ENCODE results near the gene TRIM64. TPM values are rescaled to one million over a fixed set of nuclear protein-coding genes. Genes with fewer than 3 reads are reported as not detected.
"Not testable (repeated sequence)": the region's sequence is repeated elsewhere in the genome, so short reads cannot be mapped to it uniquely, and the experiment has no call there.

TRIM64 gene, protein sequence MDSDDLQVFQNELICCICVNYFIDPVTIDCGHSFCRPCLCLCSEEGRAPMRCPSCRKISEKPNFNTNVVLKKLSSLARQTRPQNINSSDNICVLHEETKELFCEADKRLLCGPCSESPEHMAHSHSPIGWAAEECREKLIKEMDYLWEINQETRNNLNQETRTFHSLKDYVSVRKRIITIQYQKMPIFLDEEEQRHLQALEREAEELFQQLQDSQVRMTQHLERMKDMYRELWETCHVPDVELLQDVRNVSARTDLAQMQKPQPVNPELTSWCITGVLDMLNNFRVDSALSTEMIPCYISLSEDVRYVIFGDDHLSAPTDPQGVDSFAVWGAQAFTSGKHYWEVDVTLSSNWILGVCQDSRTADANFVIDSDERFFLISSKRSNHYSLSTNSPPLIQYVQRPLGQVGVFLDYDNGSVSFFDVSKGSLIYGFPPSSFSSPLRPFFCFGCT
- not detected for total RNA-seq (2013)
- polyA plus RNA-seq, result not detected
- polyA minus RNA-seq, result not detected in 2 replicates
- total RNA-seq, result 0 reads per million in 11 experiments

DNA sequence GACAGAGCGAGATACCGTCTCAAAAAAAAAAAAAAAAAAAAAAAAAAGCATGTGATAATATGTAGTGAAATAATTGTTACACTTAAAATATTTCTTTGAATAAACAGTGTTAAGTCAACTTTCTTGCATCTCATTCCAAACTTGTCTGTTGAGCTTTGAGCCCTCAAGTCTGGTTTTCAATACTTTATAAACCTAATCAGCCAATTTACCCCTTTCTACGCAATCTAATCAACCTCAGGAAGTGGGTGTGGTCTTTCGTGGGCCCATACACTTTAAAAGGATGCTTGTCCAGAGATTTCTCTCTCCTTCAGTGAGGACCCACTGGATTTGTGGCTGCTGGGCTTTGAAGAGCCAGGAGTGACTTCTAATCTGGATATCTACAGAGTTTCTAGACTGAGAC, at the start of gene TRIM64:
TSS of gene TRIM64 (plus strand) at position 301 of the 400 bp plus-strand sequence. CDS start 2,467 bp downstream, outside the sequence.
- H3K36me3 ChIP-seq (replicated peaks in 1 of 2; ENCODE audit: control insufficient read depth in 1 of 2, insufficient read depth in 2 of 2, low read length in 2 of 2); H3K4me1 ChIP-seq (ENCODE audit: control insufficient read depth in 1 of 2, insufficient read depth in 2 of 2, low read length in 2 of 2); DNase-seq; H3K36me3 Mint-ChIP-seq; H3K9ac ChIP-seq (ENCODE audit: insufficient read depth, low read length, poor library complexity, severe bottlenecking); H3K9me3 Mint-ChIP-seq; H3K27ac ChIP-seq (ENCODE audit: low read depth in 1 of 2, low read length in 2 of 2); H2AFZ ChIP-seq (ENCODE audit: insufficient read depth, low read depth, low read length, poor library complexity, severe bottlenecking); H3K4me3 Mint-ChIP-seq; H3K27me3 Mint-ChIP-seq (ENCODE audit: low read depth in 3 of 3); H4K20me1 ChIP-seq (ENCODE audit: insufficient read depth, low read length); H3K79me2 ChIP-seq (ENCODE audit: insufficient read depth, low read length); H3K4me1 Mint-ChIP-seq; H3K9me3 ChIP-seq (replicated peaks in 1 of 2; ENCODE audit: control insufficient read depth in 1 of 2, insufficient read depth in 1 of 2, low read length in 2 of 2); H3K4me3 ChIP-seq (replicated peaks in 1 of 3; ENCODE audit: low read depth in 2 of 3, low read length in 3 of 3); intact Hi-C loops (cut with micrococcal nuclease); H3K27ac Mint-ChIP-seq; H3K4me2 ChIP-seq (replicated peaks; ENCODE audit: extremely low read depth, low read length, poor library complexity, severe bottlenecking); H3K27me3 ChIP-seq (ENCODE audit: control insufficient read depth in 2 of 2, insufficient read depth in 2 of 2, low read length in 2 of 2): not testable (repeated sequence)
- no CpG with 5 or more reads among the region's 4 CpGs for WGBS (ENCODE audit: insufficient coverage)

DNA sequence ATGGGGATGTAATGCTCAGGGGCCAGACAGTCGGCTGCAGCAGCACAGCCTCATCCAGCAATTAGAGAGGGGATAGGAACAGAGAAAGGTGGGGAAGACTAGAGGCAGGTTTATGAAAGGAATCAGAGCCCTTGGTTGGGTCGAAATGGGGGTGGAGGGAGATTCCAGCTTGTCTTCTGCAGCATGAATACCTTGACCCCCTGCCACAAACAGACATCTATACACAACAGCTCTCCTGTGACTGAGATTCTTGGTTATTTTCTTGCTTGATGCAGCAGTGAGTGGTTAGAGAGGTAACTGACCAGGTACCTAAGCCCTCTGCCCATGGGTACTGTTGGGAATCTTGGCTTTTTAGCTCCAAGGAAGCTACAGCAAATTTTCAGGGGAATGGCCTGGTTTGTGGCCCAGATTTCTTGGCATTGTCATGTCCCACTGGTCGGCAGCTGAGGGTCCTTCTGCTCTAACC, 43.6 kb upstream of the TRIM64 start, which contains the start of gene TRIM49D1:
TSS of gene TRIM49D1 (minus strand) at position 51 of the 466 bp plus-strand sequence. CDS start 4,535 bp downstream, outside the sequence.
- H4K20me1 ChIP-seq (ENCODE audit: insufficient read depth, low read length), result no peaks in the 10 kb centered on the region
- DNase-seq, result no peak
- WGBS (ENCODE audit: insufficient coverage), result no CpG with 5 or more reads among the region's 3 CpGs
- no peaks in the 10 kb centered on the region for H3K36me3 ChIP-seq (replicated peaks in 1 of 2; ENCODE audit: control insufficient read depth in 1 of 2, insufficient read depth in 2 of 2, low read length in 2 of 2)
- no peaks in the 10 kb centered on the region for H3K4me1 Mint-ChIP-seq
- H2AFZ ChIP-seq (ENCODE audit: insufficient read depth, low read depth, low read length, poor library complexity, severe bottlenecking), result no peak within 1 kb of the TSS
- no peaks in the 10 kb centered on the region for H3K27me3 ChIP-seq (ENCODE audit: control insufficient read depth in 2 of 2, insufficient read depth in 2 of 2, low read length in 2 of 2)
- H3K4me3 ChIP-seq (replicated peaks in 1 of 3; ENCODE audit: low read depth in 2 of 3, low read length in 3 of 3), result no peak within 1 kb of the TSS
- no peaks in the 10 kb centered on the region for H3K4me1 ChIP-seq (ENCODE audit: control insufficient read depth in 1 of 2, insufficient read depth in 2 of 2, low read length in 2 of 2)
- H3K27me3 Mint-ChIP-seq (ENCODE audit: low read depth in 3 of 3), result no peaks in the 10 kb centered on the region
- intact Hi-C loops (cut with micrococcal nuclease), result no loop called here
- H3K4me2 ChIP-seq (replicated peaks; ENCODE audit: extremely low read depth, low read length, poor library complexity, severe bottlenecking), result no peak within 1 kb of the TSS
- H3K9me3 ChIP-seq (replicated peaks in 1 of 2; ENCODE audit: control insufficient read depth in 1 of 2, insufficient read depth in 1 of 2, low read length in 2 of 2), result no peaks in the 10 kb centered on the region
- no peaks in the 10 kb centered on the region for H3K9me3 Mint-ChIP-seq
- no peaks in the 10 kb centered on the region for H3K79me2 ChIP-seq (ENCODE audit: insufficient read depth, low read length)
- no peak within 1 kb of the TSS for H3K9ac ChIP-seq (ENCODE audit: insufficient read depth, low read length, poor library complexity, severe bottlenecking)
- TF ChIP-seq, protein P1, sequence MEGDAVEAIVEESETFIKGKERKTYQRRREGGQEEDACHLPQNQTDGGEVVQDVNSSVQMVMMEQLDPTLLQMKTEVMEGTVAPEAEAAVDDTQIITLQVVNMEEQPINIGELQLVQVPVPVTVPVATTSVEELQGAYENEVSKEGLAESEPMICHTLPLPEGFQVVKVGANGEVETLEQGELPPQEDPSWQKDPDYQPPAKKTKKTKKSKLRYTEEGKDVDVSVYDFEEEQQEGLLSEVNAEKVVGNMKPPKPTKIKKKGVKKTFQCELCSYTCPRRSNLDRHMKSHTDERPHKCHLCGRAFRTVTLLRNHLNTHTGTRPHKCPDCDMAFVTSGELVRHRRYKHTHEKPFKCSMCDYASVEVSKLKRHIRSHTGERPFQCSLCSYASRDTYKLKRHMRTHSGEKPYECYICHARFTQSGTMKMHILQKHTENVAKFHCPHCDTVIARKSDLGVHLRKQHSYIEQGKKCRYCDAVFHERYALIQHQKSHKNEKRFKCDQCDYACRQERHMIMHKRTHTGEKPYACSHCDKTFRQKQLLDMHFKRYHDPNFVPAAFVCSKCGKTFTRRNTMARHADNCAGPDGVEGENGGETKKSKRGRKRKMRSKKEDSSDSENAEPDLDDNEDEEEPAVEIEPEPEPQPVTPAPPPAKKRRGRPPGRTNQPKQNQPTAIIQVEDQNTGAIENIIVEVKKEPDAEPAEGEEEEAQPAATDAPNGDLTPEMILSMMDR (IDR thresholded peaks at IDR 0.05), result no peak
- H3K27ac Mint-ChIP-seq, result no peak within 1 kb of the TSS
- no peaks in the 10 kb centered on the region for H3K36me3 Mint-ChIP-seq
- no peak within 1 kb of the TSS for H3K4me3 Mint-ChIP-seq
- H3K27ac ChIP-seq (ENCODE audit: low read depth in 1 of 2, low read length in 2 of 2), result no peak within 1 kb of the TSS

- H3K36me3 ChIP-seq (replicated peaks in 1 of 2; ENCODE audit: control insufficient read depth in 1 of 2, insufficient read depth in 2 of 2, low read length in 2 of 2); H3K27ac ChIP-seq (ENCODE audit: low read depth in 1 of 2, low read length in 2 of 2); H3K4me3 ChIP-seq (replicated peaks in 1 of 3; ENCODE audit: low read depth in 2 of 3, low read length in 3 of 3); H3K4me1 Mint-ChIP-seq; H3K4me3 Mint-ChIP-seq; H3K79me2 ChIP-seq (ENCODE audit: insufficient read depth, low read length); H3K9me3 Mint-ChIP-seq; H3K4me2 ChIP-seq (replicated peaks; ENCODE audit: extremely low read depth, low read length, poor library complexity, severe bottlenecking); DNase-seq; H3K9me3 ChIP-seq (replicated peaks in 1 of 2; ENCODE audit: control insufficient read depth in 1 of 2, insufficient read depth in 1 of 2, low read length in 2 of 2); H4K20me1 ChIP-seq (ENCODE audit: insufficient read depth, low read length); H2AFZ ChIP-seq (ENCODE audit: insufficient read depth, low read depth, low read length, poor library complexity, severe bottlenecking); H3K27me3 ChIP-seq (ENCODE audit: control insufficient read depth in 2 of 2, insufficient read depth in 2 of 2, low read length in 2 of 2); H3K9ac ChIP-seq (ENCODE audit: insufficient read depth, low read length, poor library complexity, severe bottlenecking); intact Hi-C loops (cut with micrococcal nuclease); H3K27ac Mint-ChIP-seq; H3K36me3 Mint-ChIP-seq; H3K4me1 ChIP-seq (ENCODE audit: control insufficient read depth in 1 of 2, insufficient read depth in 2 of 2, low read length in 2 of 2); H3K27me3 Mint-ChIP-seq (ENCODE audit: low read depth in 3 of 3): not testable (repeated sequence)
- no CpG with 5 or more reads among the region's 6 CpGs for WGBS (ENCODE audit: insufficient coverage)
These were observed 42.1 kb upstream of the TRIM64 start, which contains the start of gene TRIM49D2 for GRCh38 chr11:89923764-89924163. Gene TRIM49D2, plus strand, starts transcription at chr11:89924064. Its CDS starts 2,698 bp downstream, at chr11:89926762.

GRCh38 chr11:89960833-89961232, 5.0 kb upstream of the TRIM64 start:
- H3K9me3 ChIP-seq (replicated peaks in 1 of 2; ENCODE audit: control insufficient read depth in 1 of 2, insufficient read depth in 1 of 2, low read length in 2 of 2); H3K27me3 Mint-ChIP-seq (ENCODE audit: low read depth in 3 of 3); H3K27me3 ChIP-seq (ENCODE audit: control insufficient read depth in 2 of 2, insufficient read depth in 2 of 2, low read length in 2 of 2); H3K36me3 ChIP-seq (replicated peaks in 1 of 2; ENCODE audit: control insufficient read depth in 1 of 2, insufficient read depth in 2 of 2, low read length in 2 of 2); H2AFZ ChIP-seq (ENCODE audit: insufficient read depth, low read depth, low read length, poor library complexity, severe bottlenecking); H3K4me1 ChIP-seq (ENCODE audit: control insufficient read depth in 1 of 2, insufficient read depth in 2 of 2, low read length in 2 of 2); H3K27ac Mint-ChIP-seq; H3K27ac ChIP-seq (ENCODE audit: low read depth in 1 of 2, low read length in 2 of 2); H4K20me1 ChIP-seq (ENCODE audit: insufficient read depth, low read length); H3K4me1 Mint-ChIP-seq; H3K9me3 Mint-ChIP-seq; H3K79me2 ChIP-seq (ENCODE audit: insufficient read depth, low read length); H3K36me3 Mint-ChIP-seq; intact Hi-C loops (cut with micrococcal nuclease); H3K4me3 ChIP-seq (replicated peaks in 1 of 3; ENCODE audit: low read depth in 2 of 3, low read length in 3 of 3); H3K4me3 Mint-ChIP-seq; H3K4me2 ChIP-seq (replicated peaks; ENCODE audit: extremely low read depth, low read length, poor library complexity, severe bottlenecking); H3K9ac ChIP-seq (ENCODE audit: insufficient read depth, low read length, poor library complexity, severe bottlenecking); DNase-seq: not testable (repeated sequence)
- WGBS (ENCODE audit: insufficient coverage), result no CpG with 5 or more reads among the region's 6 CpGs

Measured in CD14-positive monocyte (primary cell).